DMS114 treated with DMSO at 0.1 percent for 48 hours (cell line): Measurements from ENCODE around the gene SALL3.

Experiments used
- DNase-seq: peaks from one replicate; lab custom pipeline; 2025; ENCODE audit not compliant: unreplicated experiment; lab: John Stamatoyannopoulos, UW

SALL3 gene

DNA sequence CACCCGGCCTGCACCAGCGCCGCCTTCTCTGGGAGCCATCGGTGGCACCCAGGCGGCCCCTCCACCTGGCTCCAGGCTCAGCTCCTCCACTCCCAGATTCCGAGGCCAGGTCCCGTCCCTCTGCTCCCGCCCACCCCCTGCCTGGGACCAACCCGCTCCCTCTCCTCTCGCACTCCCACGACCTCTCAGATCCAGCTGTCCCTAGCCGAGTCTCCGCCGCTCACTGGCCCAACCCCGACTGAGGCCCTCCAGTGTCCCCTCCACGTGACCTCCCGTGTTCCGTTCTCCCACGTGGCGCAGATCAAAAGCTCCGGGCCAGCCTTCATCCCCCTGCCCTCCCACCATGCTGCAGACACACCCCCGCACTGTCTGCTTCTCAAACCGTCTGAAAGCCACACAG is 14.4 kb upstream of the SALL3 start:
- DNase-seq = no peak

GRCh38 chr18:78965917-78966792 is 13.5 kb upstream of the SALL3 start:
- DNase-seq = no peak

GRCh38 chr18:78966793-78967106 is 12.9 kb upstream of the SALL3 start:
- DNase-seq = no peak

- no peak for DNase-seq
These were observed 11.9 kb upstream of the SALL3 start for GRCh38 chr18:78967692-78968091.

DNA sequence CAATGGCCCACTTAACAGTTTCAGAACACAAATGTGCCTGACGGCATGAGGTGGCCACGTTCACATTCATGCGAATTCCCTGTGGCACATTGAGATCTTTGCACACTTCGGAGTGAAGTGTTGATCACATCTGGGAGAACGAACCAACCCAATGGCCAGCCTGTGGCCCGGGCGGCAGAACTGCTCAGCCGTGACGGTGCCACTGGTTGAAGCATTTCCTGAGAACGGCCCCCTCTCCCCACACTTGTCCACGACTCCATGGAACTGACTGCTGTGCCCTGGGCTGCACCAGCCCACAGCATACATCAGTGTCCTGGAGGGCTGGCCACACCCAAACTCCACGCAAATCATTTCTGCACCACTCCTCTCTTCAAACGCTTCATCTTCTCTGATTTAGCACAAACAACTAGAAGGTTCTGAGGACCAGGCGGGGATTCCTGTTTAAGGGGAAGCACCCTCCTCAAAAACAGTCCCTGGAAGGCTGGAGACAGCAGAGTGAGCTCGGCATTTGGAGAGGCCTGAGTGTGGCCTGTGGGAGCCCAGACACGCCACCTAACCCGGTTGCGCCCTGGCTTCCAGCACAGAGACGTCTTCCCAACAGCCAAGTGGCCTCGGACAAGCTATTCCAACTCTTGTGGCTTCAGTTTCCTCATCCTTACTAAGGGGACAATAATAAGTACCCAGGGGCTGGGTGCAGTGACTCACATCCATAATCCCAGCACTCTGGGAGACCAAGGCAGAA is 9.9 kb upstream of the SALL3 start:
- no peak for DNase-seq

DNA sequence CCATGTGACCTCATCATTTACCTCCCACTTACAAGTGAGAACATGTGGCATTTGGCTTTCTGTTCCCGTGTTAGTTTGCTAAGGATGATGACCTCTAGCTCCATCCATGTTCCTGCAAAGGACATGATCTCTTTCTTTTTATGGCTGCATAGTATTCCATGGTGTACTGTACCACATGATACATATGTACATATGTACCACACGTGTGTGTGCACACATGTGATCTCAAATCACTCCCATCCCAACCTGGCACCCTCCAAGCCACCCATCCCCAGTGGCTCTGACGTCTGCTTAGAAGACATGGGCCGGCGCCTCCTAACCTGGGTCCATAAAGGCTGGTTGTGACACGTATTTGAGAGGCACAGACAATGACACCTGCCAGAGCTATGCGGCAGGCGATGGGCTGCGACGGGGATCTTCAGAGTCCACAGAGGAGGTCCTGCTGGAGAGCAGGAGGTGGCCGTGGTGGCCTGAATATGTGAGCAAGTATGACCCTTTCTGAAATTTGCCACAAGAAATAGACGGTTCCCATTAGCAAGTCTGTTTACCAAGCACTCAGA is 8.8 kb upstream of the SALL3 start:
- DNase-seq = no peak

DNA sequence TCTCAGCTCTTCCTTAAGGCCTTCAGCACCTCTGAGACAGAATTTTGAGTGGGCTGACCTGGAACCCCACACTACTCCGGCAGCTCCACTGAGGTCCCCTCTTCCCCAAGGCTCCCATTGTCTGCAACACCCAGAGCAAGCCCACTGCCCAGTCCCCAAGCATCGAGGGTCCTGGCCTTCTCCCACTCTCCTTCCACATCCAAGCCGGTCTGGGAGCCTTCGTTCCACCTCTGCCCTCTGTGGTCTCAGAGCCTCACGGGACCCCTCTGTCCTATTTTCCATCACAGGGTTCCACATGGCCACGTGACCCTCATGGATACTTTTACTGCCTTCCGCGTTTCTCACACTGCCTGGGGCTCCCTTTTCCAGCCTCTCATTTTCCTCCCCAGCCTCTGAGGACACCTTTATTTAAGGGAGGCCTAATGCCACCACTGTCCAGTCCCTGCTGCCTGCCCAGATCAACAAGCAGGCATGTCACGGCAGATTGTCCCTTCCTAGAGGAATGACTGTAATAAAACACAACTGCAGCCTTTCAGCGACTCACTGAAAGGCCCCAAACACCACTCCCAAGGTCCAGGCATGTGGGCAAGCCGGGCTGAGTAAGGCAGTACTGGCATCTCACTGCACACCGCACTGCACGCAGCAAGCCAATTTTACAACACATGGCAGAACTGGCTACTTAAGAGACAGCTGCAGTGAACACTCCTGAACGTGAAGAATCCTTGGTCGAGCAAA is 7.9 kb upstream of the SALL3 start:
- no peak for DNase-seq

- no peak for DNase-seq
These were observed 7.2 kb upstream of the SALL3 start for GRCh38 chr18:78972385-78972918.

DNA sequence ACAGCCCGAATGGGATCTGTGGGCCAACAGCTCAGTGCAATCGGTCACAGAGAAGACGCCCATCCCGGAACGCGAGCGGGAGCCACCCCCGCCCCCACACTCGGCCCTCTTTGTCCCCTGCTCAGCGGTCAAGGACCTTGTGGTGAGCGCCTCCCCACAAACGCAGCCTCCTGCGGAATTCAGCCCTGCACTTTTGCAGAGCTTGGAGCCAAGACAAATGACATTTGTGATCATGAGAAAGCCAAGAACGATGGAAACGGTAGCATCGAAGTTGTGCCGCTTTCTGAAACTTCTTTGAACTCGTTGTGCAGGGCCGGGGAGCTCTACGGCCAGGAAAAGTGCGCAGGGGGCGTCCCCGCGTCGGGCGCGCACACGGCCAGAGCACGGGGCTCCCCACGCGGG is 6.7 kb upstream of the SALL3 start:
- no peak for DNase-seq

- no peak for DNase-seq
These were observed 6.1 kb upstream of the SALL3 start for GRCh38 chr18:78973357-78974083.

- DNase-seq = no peak
These were observed 5.4 kb upstream of the SALL3 start for GRCh38 chr18:78974115-78974761.

DNA sequence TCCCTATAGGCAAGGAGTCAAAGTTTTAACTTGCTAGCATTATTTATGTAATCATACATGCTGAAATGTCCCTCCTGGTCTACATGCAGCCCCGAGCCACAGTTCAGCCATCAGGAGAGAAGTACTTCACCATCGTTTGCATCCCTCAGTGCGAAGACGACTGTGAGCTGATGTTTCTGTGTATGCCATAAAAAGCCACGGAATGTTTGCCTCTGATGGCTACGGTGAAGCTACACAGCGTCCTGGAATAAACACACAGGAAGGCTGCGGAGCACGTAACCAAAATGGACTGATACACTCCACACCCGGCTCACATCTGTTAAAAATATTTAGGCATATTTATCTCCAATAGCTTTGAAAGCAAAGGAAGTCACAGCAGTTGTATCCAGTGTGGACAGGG is 4.3 kb upstream of the SALL3 start:
- DNase-seq = no peak

GRCh38 chr18:78975699-78976335 is 3.8 kb upstream of the SALL3 start:
- no peak for DNase-seq

DNA sequence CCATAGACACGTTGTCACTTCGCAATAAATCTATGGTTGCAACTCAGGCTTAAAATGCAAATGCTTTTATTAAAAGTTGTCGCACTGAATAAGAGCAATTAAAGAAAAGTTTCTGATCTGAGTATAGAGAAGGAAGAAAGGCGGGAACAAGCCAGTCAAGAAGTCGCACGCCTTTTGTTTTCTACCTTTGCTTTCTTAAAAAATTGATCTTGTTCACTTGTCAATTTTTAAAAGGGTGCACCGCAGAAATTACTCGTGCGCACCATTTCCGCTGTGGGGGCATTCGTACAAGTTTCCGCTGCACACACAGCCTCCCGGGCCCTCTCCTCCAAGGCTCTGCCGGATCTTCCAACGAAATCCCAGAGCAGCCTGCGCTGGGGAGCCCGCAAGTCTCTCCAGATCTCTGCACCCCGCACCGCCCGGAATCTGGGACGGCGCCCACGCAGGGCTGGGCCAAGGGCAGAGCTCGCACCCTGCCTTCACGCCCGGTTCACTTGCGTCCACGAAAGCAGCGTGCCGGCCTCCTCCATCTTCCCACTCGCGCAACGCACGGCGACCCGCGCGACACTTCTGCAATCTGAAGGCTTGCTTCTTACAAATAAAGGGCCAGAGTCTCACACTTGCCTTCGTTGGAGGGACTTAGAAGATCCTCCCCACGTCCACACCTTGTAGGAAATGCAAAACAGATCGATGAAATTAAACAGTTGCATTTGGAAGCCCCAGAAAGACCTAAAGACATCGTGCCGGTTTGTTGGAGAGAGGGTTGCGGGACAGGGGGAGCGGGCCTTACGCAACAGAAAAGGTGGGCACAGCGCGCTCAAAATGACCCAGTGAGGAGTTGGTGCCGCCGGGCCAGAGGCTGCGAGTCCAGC is 2.6 kb upstream of the SALL3 start:
- DNase-seq = no peak

DNA sequence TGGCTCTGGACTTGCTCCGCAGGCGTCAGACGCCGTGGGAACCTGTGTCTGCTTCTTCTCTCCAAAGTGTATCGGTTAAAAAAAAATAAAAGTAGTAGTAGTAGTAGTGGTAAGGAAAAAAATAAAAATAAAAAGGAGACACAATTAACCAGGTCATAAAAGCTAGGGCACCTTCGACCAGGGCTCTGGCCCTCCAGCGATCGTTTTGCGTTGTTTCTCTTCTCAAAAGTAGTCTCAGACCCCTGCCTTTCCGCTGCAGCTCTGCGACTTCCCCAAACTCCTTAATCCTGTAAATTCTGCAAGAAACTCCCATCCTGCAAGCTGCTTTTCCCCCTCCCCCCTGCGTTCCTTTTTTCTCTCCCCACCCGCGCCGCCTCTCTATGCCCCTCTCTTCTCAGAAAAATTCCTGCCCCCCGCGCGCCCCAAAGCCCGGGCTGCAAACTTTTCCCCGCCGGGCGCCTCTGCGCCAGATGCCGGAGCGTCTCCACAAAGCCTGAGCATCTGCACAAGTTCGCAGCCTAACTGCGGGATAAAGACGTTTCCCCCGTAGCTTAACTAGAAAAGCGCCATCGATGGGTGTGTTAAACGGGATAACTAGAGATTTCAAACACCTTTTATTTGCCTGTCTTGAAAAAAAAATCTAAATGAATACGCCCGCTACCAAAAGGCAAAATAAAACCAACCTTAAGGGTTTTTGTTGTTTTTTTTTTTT is 1.8 kb upstream of the SALL3 start:
- peak; percentile 8 for DNase-seq

GRCh38 chr18:78978349-78979055 is 1.1 kb upstream of the SALL3 start:
- no peak for DNase-seq

DNA sequence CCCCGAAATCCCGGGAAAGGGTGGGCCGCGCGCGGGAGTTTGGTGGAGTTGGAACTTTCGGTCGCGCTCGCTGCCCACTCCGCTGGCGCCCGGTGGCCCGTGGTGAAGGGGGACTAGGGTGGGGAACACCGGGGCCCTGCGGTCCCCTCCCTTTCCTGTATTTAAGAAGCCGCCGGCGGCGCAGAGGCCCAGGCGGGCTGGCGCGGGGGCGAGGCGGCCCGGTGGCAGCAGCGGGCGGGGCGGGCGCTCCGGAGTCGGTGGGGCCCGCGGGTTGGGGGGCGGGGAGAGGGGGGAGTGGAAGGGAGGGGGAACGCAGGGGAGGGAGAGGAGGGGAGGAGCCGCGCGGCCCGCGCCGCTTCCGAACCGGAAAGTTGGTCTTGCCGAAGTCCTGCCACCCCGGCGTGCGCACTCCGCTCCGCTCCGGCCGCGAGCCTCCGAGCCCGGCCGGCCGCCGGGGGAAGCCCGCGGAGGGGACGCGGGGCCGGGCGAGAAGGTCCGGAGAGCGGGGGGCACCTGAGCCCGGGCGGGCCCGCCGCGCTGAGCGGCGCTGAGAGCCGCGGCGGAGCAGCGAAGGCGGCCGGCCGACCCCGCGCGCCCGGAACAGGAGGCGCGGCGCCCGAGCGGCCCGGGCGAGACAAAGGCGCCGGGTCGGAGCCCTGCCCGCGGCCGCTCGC is 425 bp upstream of the SALL3 start:
- DNase-seq = no peak
